SK-N-DZ (cell line): ENCODE data around the gene PLAGL1. TPM values are rescaled to one million over a fixed set of nuclear protein-coding genes. Genes with fewer than 3 reads are reported as not detected.
"Not testable (repeated sequence)": the region's sequence is repeated elsewhere in the genome, so short reads cannot be mapped to it uniquely, and the experiment has no call there.

Experiments used
- DNase-seq: peaks from one replicate; pipeline ENCODE4 v3.0.0-alpha.2; 2015; ENCODE audit warnings: low spot score
- polyA plus RNA-seq, 2 experiments: library from polyadenylated mRNA; depleted of rRNA; stranded (reverse); fragments of >200 nt; gene quantifications; 2 replicates each; pipeline ENCODE4 v1.2.3, GENCODE V29; 2014

Gene PLAGL1, protein sequence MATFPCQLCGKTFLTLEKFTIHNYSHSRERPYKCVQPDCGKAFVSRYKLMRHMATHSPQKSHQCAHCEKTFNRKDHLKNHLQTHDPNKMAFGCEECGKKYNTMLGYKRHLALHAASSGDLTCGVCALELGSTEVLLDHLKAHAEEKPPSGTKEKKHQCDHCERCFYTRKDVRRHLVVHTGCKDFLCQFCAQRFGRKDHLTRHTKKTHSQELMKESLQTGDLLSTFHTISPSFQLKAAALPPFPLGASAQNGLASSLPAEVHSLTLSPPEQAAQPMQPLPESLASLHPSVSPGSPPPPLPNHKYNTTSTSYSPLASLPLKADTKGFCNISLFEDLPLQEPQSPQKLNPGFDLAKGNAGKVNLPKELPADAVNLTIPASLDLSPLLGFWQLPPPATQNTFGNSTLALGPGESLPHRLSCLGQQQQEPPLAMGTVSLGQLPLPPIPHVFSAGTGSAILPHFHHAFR
- polyA plus RNA-seq (2014; cell fraction: cytosol; rRNA removed), result 2.1 and 2.2 TPM in 2 replicates
- 4.0 and 9.3 TPM in 2 replicates for polyA plus RNA-seq (2014; cell fraction: nucleus; rRNA removed)

DNA sequence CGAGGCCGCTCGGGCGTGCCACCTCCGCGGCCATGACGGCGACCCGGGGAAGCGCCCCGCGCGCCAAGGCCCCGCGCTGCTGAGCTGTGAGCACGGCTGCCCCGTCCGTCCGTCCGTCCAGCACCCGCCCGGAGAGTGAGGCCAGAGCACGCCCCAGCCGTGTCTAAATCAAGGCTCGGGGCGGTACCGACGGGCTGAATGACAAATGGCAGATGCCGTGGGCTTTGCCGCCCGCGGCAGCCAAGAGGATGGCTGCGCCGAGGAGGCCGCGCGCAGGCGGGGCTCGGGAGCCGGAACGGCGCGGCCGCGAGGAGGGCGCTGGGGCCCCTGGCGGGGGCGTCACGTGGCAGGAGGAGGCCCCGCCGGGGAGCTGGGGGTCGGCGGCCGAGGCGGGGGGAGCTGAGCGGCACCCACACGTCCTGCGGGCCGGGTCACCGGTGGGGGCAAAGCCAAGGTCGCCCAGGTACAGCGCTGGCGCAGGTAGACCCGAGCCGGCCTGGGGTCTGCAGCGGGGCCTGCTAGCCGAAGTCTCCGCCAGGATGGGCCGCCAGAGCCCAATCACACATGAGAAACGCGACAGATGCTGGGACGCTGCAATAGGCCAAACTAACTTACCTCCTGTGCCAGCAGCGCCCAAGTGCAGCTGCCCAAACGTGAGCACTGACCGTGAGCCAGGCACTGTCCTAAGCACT lies at the start of gene PLAGL1:
Gene PLAGL1, minus strand, starts transcription at position 140 of the 692 bp plus-strand sequence. CDS start 60,123 bp downstream, outside the sequence.
- DNase-seq, result peak; percentile 25

- no peak for DNase-seq
These were observed 47.3 kb upstream of the PLAGL1 start for GRCh38 chr6:144055121-144055931.

DNA sequence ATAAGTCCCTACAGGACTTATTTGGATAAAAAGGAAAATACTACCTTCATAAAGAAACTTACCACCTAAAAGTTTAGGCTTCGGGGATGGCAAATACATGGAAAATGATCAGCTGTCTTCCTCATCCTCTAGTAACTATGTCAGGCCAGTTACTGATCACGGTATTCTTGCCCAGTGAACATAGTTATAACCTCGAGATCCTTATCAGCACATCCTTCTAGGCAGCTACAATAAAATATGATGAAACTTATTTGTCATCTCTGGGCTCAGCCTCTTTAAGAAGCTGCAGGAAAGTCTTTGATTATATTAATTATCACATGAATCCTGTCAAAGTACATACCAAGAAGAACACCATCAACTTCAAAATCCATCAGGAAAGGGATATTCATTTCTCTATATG lies 45.5 kb upstream of the PLAGL1 start:
- no peak for DNase-seq

- DNase-seq, result no peak
These were observed 44.4 kb upstream of the PLAGL1 start for GRCh38 chr6:144052488-144052887.

GRCh38 chr6:144049386-144049785 lies 41.3 kb upstream of the PLAGL1 start:
- no peak for DNase-seq

DNA sequence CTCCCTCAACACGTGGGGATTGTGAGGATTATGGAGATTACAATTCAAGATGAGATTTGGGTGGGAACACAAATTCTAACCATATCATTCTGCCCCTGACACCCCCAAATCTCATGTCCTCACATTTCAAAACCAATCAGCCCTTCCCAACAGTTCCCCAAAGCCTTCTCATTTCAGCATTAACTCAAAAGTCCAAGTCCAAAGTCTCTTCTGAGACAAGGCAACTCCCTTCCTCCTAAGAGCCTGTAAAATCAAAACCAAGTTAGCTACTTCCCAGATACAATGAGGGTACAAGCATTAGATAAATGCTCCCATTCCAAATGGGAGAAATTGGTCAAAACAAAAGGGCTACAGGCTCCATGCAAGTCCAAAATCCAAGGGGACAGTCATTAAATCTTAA lies 39.6 kb upstream of the PLAGL1 start:
- DNase-seq, result no peak

- not testable (repeated sequence) for DNase-seq
These were observed 38.6 kb upstream of the PLAGL1 start for GRCh38 chr6:144046672-144047071.

DNA sequence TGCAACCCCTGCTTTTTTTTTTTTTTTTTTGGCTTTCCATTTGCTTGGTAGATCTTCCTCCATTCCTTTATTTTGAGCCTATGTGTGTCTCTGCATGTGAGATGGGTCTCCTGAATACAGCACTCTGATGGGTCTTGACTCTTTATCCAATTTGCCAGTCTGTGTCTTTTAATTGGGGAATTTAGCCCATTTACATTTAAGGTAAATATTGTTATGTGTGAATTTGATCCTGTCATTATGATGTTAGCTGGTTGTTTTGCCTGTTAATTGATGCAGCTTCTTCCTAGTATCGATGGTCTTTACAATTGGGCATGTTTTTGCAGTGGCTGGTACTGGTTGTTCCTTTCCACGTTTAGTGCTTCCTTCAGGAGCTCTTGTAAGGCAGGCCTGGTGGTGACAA lies 36.9 kb upstream of the PLAGL1 start:
- DNase-seq, result not testable (repeated sequence)

GRCh38 chr6:144036835-144037195 lies 28.8 kb upstream of the PLAGL1 start:
- no peak for DNase-seq

- no peak for DNase-seq
These were observed 28.2 kb upstream of the PLAGL1 start for GRCh38 chr6:144036064-144036834.

- DNase-seq, result no peak
These were observed 27.4 kb upstream of the PLAGL1 start for GRCh38 chr6:144035416-144035815.

DNA sequence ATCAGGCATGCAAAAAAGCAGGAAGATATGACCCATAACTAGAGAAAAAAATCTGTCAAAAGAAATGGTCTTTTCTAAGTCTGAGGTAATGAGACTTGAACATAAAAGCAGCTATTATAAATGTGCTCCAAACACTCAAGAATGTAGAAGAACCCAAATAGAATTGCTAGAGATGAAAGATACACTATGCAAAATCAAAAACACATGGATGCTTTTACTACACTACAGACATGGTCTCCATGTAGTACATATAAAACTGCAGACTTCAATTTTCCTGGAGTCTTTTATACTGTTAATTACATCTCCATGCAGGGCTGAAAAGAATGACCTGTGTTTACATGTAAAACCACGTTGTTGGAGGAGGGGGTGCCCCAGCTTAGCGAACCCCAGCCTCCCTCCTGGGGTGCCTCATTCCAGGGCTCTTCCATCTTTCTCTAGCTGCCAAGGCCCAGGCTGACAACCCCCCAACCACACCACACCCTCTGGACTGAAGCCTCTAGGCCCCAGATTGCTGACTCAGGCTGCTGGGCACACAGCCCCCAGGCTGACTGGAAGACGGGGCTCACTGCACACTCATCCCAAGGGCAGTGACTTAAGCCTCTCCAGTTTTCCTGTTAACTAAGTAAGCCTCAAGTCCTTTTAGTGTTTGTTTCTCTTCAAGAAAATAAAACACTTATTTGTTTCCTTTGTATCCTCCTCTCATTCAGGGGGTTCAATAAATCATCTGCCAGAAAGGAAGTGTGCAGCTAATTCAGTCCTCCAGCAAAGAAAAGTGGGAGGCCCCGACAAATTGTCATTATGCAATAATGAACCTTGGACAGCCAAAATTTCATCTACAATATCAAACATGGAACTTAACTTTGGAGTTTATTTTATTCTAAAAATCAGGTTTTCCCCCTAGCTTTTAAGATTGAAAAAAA lies 26.0 kb upstream of the PLAGL1 start:
- DNase-seq, result no peak

GRCh38 chr6:144029452-144029851 lies 21.4 kb upstream of the PLAGL1 start:
- DNase-seq, result no peak

- no peak for DNase-seq
These were observed 20.0 kb upstream of the PLAGL1 start for GRCh38 chr6:144027932-144028587.

DNA sequence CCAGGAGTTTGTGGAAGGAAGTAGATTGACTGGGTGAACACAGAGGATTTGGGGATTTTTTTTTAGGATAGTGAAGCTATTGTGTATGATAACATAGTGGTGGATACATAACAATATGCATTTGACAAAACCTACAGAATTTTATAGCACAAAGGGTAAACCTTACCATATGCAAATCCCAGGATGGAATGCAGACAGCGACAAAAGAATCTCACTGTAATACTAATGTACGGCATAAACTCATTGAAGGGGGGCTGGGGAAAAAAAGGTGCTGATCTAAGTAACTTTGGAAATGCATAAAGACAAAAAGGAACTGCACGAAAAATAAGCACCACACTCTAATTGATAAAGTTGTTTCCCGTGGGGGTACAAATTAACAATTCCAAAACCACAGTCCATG lies 15.2 kb upstream of the PLAGL1 start:
- no peak for DNase-seq

DNA sequence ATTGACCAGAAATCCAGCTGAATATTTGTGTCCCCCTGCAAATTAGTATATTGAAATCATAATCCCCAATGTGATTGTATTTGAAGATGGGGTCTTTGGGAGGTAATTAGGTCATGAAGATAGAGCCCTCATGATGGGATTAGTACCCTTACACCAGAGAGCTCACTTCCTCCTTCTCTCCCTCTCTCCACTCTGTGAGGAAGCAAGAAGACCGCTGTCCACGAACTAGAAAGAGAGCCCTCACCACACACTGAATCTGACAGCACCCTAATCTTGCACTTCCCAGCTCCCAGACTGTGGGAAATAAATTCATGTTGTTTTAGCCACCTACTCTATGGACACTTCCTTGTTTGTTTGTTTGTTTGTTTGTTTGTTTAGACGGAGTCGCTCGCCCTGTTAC lies 11.9 kb upstream of the PLAGL1 start:
- DNase-seq, result no peak

GRCh38 chr6:144017166-144018094 lies 9.4 kb upstream of the PLAGL1 start:
- no peak for DNase-seq

DNA sequence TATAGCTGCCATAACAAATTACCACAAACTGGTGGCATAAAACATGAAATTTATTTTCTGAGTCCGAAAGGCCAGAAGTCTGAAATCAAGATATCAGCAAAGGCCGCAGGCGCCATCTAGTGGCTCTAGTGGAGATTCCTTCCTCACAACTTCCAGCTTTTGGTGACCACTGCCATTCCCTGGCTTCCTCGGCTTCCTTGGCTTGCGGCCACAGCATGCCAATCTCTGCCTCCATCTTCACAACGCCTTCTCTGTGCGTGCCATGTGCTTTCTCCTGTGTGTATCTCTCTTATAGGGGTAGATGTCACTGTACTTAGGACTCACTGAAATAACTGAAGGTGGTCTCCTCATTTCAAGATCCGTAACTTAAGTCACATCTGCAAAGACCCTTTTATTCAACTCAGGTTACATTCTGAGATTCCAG lies 5.4 kb upstream of the PLAGL1 start:
- peak; percentile 72 for DNase-seq
